Central memory CD8-positive, alpha-beta T cell (primary cell): ENCODE data around the gene CREB3L1.
A peak's percentile ranks its signal among the peaks of the same experiment; 100 is the strongest.

Source experiments
- ATAC-seq: fragments of 150-1000 bp; cut with Tn5 transposase; replicated peaks from 2 replicates; pipeline ENCODE4 v1.10.0; 2022; ENCODE audit warnings: mild to moderate bottlenecking, moderate FRiP score, moderate number of reproducible peaks; ENCODE audit not compliant: poor library complexity, severe bottlenecking; ENCODE audit errors: extremely low read depth
- DNase-seq, 2 donors: peaks; one replicate each; pipeline ENCODE4 v3.0.0; 2021; ENCODE audit warnings: low spot score in 2 of 2
- H3K27ac Mint-ChIP-seq: one replicate; pipeline ENCODE4 v1.8.0; 2022; ENCODE audit warnings: low read depth, mild to moderate bottlenecking, moderate library complexity, mixed read lengths
- H3K27me3 Mint-ChIP-seq: one replicate; pipeline ENCODE4 v1.8.0; 2022; ENCODE audit warnings: mixed read lengths
- H3K36me3 Mint-ChIP-seq: one replicate; pipeline ENCODE4 v1.8.0; 2022; ENCODE audit warnings: mild to moderate bottlenecking, moderate library complexity, mixed read lengths; ENCODE audit not compliant: insufficient read depth
- H3K4me1 Mint-ChIP-seq: one replicate; pipeline ENCODE4 v1.8.0; 2022; ENCODE audit warnings: mixed read lengths
- H3K4me3 Mint-ChIP-seq: one replicate; pipeline ENCODE4 v1.8.0; 2022; ENCODE audit warnings: mild to moderate bottlenecking, moderate library complexity, mixed read lengths
- H3K9me3 Mint-ChIP-seq: one replicate; pipeline ENCODE4 v1.8.0; 2022; ENCODE audit warnings: mixed read lengths

Gene CREB3L1

DNA sequence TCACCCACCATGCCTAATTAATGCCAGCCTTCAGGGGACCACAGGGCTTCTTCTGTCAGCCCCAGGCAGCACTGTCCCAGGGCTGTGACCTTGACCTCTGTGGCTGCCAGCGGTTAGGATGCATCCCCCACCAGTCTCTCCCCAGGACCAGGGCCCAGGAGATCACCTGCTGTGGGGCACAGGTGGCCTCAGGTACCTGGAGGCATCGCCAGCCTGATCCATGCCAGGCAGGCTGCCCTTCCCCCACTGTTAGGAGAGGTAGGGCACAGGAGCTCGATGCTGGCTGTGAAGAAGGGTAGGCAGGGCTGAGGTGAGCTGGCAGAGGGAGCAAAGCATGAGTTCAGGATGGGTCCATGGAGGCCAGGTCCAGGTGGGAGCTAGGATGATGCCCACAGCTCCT is 87.3 kb downstream of the CREB3L1 start:
- Mint-ChIP-seq H3K36me3 (peaks cover 40% of the 10 kb centered on the region), H3K27ac (no peak overlapping the region), H3K4me3 (no peak overlapping the region), H3K9me3 (no peaks in the 10 kb centered on the region), H3K4me1 (peaks cover 60% of the 10 kb centered on the region), H3K27me3 (no peaks in the 10 kb centered on the region)
- ATAC-seq, result no peak
- DNase-seq, result no peak

DNA sequence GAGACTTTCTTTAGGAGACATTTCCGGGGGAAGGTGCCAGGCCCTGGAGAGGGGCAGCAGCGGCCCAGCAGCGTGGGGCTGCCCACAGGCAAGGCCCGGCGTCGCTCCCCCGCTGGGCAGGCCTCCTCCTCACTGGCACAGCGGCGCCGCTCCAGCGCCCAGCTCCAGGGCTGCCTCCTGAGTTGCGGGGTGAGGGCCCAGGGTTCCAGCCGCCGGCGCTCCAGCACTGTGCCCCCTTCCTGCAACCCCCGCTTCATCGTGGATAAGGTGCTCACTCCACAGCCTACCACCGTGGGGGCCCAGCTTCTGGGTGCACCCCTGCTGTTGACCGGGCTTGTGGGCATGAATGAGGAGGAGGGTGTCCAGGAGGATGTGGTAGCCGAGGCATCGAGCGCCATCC is 88.8 kb downstream of the CREB3L1 start:
- Mint-ChIP-seq H3K4me3 (no peak overlapping the region), H3K4me1 (peaks cover 55% of the 10 kb centered on the region)

DNA sequence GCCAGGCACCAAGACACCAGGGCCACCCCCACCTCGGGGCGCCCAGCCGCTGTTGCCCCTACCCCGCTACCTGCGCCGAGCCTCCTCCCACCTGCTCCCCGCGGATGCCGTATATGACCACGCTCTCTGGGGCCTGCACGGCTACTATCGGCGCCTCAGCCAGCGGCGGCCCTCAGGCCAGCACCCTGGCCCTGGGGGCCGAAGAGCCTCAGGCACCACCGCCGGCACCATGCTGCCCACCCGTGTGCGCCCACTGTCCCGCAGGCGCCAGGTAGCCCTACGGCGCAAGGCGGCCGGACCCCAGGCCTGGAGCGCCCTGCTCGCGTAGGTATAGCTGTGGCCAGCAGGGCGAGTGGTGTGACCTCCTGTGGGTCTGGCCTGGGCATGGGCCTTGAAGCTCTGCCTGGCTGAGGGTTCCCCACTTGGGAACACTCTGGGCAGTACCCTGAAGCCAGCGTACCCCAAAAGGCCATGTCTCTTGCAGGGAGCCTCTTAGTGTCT is 89.2 kb downstream of the CREB3L1 start:
- Mint-ChIP-seq H3K27ac (peak overlapping the region; percentile 68), H3K9me3 (no peaks in the 10 kb centered on the region), H3K4me3 (peak overlapping the region; percentile 11), H3K4me1 (peaks cover 52% of the 10 kb centered on the region), H3K27me3 (no peaks in the 10 kb centered on the region), H3K36me3 (peaks cover 44% of the 10 kb centered on the region)
- no peak for DNase-seq
- ATAC-seq, result no peak

More for the DNA sequence above, 88.8 kb downstream of the CREB3L1 start:
- no peak overlapping the region for H3K27ac Mint-ChIP-seq
- DNase-seq, result no peak
- ATAC-seq, result no peak
- H3K27me3 Mint-ChIP-seq, result no peaks in the 10 kb centered on the region
- peaks cover 46% of the 10 kb centered on the region for H3K36me3 Mint-ChIP-seq
- no peaks in the 10 kb centered on the region for H3K9me3 Mint-ChIP-seq

DNA sequence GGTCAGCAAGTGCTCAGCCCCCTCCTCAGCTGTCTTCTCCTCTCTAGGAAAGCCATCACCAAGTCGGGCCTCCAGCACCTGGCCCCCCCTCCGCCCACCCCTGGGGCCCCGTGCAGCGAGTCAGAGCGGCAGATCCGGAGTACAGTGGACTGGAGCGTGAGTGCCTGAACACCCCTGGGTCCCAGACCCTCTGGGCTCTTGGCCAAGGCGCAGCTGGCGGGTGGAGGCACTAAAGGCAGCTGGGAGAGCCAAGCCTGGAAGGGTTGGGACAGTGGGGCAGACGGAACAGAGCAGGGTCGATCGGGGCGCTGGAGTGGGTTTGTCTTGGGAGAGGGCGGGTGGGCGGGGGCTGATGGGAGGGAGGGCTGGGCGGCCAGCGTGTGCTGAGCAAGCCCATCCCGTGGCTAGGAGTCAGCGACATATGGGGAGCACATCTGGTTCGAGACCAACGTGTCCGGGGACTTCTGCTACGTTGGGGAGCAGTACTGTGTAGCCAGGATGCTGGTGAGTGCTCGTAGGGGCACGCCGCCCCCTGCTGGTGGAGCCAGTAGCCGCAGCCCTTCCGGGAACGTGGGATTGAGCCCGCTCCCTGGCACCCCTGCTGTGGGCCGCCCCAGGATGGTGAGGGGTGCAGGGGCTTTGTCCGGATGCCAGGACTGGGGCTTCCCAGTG is 89.9 kb downstream of the CREB3L1 start:
- Mint-ChIP-seq H3K4me1 (peaks cover 50% of the 10 kb centered on the region), H3K36me3 (peaks cover 47% of the 10 kb centered on the region), H3K27ac (peak overlapping the region; percentile 68), H3K9me3 (no peaks in the 10 kb centered on the region), H3K27me3 (no peaks in the 10 kb centered on the region), H3K4me3 (peak overlapping the region; percentile 11)
- DNase-seq, result peak; percentile 70 to 71
- peak; percentile 90 for ATAC-seq

DNA sequence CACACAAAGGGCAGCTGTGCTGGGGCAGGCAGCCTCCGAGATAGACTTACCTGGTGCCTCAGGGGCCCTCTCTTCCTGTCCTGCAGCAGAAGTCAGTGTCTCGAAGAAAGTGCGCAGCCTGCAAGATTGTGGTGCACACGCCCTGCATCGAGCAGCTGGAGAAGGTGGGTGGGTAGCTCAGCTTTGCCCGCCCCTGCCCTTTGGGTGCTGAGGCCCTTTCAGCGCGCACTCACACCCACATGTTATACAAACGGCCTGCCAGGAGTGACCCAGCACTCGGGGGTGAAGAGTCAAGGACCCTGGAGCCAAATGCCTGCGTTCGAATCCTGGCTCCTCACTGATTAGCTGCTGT is 90.4 kb downstream of the CREB3L1 start:
- Mint-ChIP-seq H3K36me3 (peaks cover 45% of the 10 kb centered on the region), H3K9me3 (no peaks in the 10 kb centered on the region), H3K4me3 (no peak overlapping the region), H3K27ac (no peak overlapping the region), H3K27me3 (no peaks in the 10 kb centered on the region), H3K4me1 (peaks cover 44% of the 10 kb centered on the region)
- ATAC-seq (no peak), DNase-seq (no peak)

DNA sequence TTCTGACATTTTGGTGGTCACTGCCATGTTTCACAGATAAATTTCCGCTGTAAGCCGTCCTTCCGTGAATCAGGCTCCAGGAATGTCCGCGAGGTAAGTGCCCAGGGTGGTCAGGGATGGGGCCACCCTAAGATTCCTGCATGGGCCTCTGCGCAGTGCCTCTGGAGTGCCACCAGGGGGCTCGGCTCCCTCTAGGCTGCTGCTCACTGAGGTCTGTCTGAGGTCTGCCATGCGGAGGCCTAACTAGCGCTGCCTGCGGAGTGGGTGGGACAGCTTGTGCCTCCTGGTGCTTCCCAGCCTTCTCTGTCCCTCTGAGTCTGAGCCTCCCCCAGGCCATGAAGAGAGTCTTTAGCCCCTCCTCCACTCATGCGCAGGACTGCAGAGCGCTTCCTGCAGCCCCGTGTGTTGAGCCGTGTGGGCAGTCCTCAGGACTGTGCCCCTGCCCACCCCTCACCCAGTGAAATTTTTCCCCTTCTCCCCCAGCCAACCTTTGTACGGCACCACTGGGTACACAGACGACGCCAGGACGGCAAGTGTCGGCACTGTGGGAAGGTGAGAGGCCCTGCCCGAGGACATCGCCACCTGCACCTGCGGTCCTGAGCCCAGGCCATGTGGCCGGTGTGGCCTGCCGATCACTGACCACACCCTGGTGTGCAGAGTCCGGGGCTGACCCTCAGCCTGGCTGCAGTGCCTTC is 92.1 kb downstream of the CREB3L1 start:
- peaks cover 27% of the 10 kb centered on the region for H3K4me1 Mint-ChIP-seq
- no peaks in the 10 kb centered on the region for H3K9me3 Mint-ChIP-seq
- H3K4me3 Mint-ChIP-seq, result no peak overlapping the region
- H3K36me3 Mint-ChIP-seq, result peaks cover 48% of the 10 kb centered on the region
- H3K27me3 Mint-ChIP-seq, result no peaks in the 10 kb centered on the region
- no peak for DNase-seq
- no peak overlapping the region for H3K27ac Mint-ChIP-seq
- no peak for ATAC-seq

DNA sequence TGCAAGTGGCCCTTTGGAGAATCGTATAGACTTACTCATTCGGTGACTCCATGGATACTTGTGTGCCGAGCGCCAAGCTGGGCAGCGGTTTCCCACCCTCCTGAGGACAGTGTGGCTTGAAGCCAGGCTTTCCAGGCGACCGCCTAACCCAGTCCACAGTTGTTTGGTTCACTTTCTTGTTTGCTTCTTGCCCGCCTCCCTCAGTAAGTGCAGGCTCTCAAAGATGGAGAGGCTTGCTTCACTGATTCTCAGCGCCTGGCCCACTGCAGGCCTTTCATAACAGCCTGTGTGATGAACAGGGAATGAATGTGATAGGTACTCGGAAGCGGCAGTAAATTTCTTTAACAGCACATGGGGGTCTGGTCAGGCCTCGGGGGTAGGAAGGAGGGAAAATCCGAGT is 92.8 kb downstream of the CREB3L1 start:
- Mint-ChIP-seq H3K9me3 (no peaks in the 10 kb centered on the region), H3K27ac (no peak overlapping the region), H3K36me3 (peaks cover 54% of the 10 kb centered on the region), H3K4me3 (no peak overlapping the region), H3K4me1 (peaks cover 21% of the 10 kb centered on the region), H3K27me3 (no peaks in the 10 kb centered on the region)
- DNase-seq, result no peak
- no peak for ATAC-seq
